Naive thymus-derived CD8-positive, alpha-beta T cell (primary cell): ENCODE results near the gene PPFIA4. TPM values are rescaled to one million over a fixed set of nuclear protein-coding genes. Genes with fewer than 3 reads are reported as not detected.

Source experiments
- ATAC-seq, 2 donors: fragments of 150-1000 bp; cut with Tn5 transposase in 1 of 2; sonication (Bioruptor Pico), chemical (Tn5 transposase) in 1 of 2; 1 replicate in 1 of 2; 2 replicates in 1 of 2; pipeline ENCODE4 v1.10.0; 2021; ENCODE audit warnings: mild to moderate bottlenecking in 2 of 2, moderate library complexity in 2 of 2
- POLR2A ChIA-PET: fragments of 350-600 bp; sonication (Branson Sonifier 250); formaldehyde crosslinking; loops from one replicate; lab custom pipeline; 2021; ENCODE audit warnings: antibody characterized with exemption; lab: Charles Lee
- DNase-seq, 10 donors: peaks; one replicate each; pipeline versions ENCODE4 v3.0.0 to v3.0.0-alpha.2; 2020 to 2022
- H3K27ac Mint-ChIP-seq, 10 donors: one replicate each; pipeline ENCODE4 v1.8.0; 2020 to 2022; ENCODE audit warnings: mild to moderate bottlenecking in 10 of 10, mixed read lengths in 10 of 10, moderate library complexity in 4 of 10, inconsistent platforms in 1 of 10
- H3K27me3 Mint-ChIP-seq, 5 donors: one replicate each; pipeline ENCODE4 v1.8.0; 2021 to 2022; ENCODE audit warnings: mixed read lengths in 5 of 5
- H3K36me3 Mint-ChIP-seq, 3 donors: one replicate each; pipeline ENCODE4 v1.8.0; 2020 to 2022; ENCODE audit warnings: mixed read lengths in 3 of 3, mild to moderate bottlenecking in 2 of 3, inconsistent platforms in 1 of 3
- H3K4me1 Mint-ChIP-seq, 4 donors: one replicate each; pipeline ENCODE4 v1.8.0; 2021 to 2022; ENCODE audit warnings: mixed read lengths in 4 of 4
- H3K4me3 Mint-ChIP-seq, 10 donors: one replicate each; pipeline ENCODE4 v1.8.0; 2020 to 2022; ENCODE audit warnings: mild to moderate bottlenecking in 10 of 10, mixed read lengths in 10 of 10, moderate library complexity in 6 of 10, inconsistent platforms in 1 of 10
- H3K9me3 Mint-ChIP-seq, 9 donors: one replicate each; pipeline ENCODE4 v1.8.0; 2020 to 2022; ENCODE audit warnings: mixed read lengths in 9 of 9, mild to moderate bottlenecking in 3 of 9, inconsistent platforms in 1 of 9, moderate library complexity in 1 of 9
- polyA plus RNA-seq, 3 donors: library from polyadenylated mRNA; unstranded; fragments of 300-500 nt; fragmentation: Illumina TruSeq; gene quantifications; one replicate each; pipeline ENCODE4 v1.2.3, GENCODE V29; 2021
- total RNA-seq, 8 experiments: library from RNA in 2 of 8; stranded (reverse) in 2 of 8; gene quantifications; one replicate each; pipeline ENCODE4 v1.2.3 and lab custom pipeline; 2021 to 2026

The PPFIA4 gene
- total and polyA plus RNA-seq, 5 experiments from 2014 or later = 0.18 to 1.6 (median 1.4) TPM; not detected in 2

DNA sequence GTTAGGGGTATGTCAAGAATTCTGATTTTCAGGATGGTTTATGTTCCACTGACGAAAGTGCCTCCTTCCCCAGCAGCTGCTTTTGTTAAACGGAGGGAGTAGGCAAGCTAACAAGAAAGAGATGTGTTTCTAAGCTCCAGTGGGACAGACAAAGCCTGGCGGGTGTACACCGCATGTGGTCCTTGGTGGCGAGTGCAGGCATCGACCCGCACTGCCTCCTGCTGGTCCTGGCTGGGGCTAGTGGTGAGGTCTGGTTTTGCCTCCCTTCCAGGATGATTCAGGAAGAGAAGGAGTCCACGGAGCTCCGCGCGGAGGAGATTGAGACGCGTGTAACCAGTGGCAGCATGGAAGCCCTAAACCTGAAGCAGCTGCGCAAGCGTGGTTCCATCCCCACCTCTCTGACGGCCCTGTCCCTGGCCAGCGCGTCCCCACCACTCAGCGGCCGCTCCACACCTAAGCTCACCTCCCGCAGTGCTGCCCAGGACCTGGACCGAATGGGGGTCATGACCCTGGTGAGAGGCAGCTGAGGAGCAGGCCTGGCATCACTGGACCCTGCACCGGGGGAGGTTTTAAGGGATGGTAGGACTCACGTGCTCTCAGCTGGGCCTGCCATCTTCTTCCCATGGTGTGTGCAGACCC lies 29.0 kb downstream of the PPFIA4 start:
- H3K27ac Mint-ChIP-seq = no peak overlapping the region
- DNase-seq (no peak), ATAC-seq (no peak)
- no peaks in the 10 kb centered on the region for H3K9me3 Mint-ChIP-seq
- H3K4me1 Mint-ChIP-seq = peaks cover 0 to 6% (median 0%) of the 10 kb centered on the region in 4 donors
- POLR2A ChIA-PET = no interaction called here
- H3K4me3 Mint-ChIP-seq = no peak overlapping the region
- H3K27me3 Mint-ChIP-seq = peaks cover 0 to 24% (median 14%) of the 10 kb centered on the region in 5 donors
- H3K36me3 Mint-ChIP-seq = no peaks in the 10 kb centered on the region

DNA sequence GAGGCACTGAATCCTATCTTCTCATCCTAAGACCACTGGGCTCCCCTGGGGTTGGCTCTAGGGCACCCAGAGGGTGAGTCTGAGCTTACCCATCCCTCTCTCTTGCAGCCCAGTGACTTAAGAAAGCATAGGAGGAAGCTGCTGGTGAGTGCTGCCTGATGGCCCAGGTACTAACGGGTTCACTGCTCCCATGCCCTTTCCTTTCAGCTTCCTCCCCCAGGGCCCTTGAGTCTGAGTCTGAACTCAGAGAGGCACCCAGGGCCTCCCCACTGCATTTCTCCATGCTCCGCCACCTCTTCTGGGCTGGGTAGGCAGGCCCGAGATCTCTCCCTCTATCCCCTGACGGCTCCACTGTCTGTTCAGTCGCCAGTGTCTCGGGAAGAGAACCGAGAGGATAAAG lies 29.7 kb downstream of the PPFIA4 start:
- DNase-seq = no peak
- H3K36me3 Mint-ChIP-seq = no peaks in the 10 kb centered on the region
- H3K4me3 Mint-ChIP-seq = no peak overlapping the region
- no peak for ATAC-seq
- H3K4me1 Mint-ChIP-seq = peaks cover 0 to 6% (median 0%) of the 10 kb centered on the region in 4 donors
- POLR2A ChIA-PET = no interaction called here
- no peak overlapping the region for H3K27ac Mint-ChIP-seq
- no peaks in the 10 kb centered on the region for H3K9me3 Mint-ChIP-seq
- H3K27me3 Mint-ChIP-seq = peaks cover 0 to 27% (median 11%) of the 10 kb centered on the region in 5 donors

DNA sequence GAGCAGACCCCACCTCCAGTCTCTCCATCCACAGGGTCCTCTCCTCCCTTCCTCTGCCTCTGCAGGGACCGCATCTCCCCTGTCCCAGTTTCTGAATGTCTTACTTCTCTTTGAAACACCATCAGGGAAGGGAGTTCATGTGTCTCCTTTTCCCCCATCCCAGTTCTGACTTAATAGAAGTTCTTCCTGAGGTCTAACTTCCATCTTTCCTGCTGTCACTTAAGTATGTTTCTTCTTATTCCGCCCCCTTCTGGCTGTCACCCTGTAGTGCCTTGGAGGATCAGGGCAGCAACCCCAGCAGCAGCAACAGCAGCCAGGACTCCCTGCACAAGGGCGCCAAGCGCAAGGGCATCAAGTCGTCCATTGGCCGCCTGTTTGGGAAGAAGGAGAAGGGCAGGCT lies 30.2 kb downstream of the PPFIA4 start:
- H3K4me1 Mint-ChIP-seq = peaks cover 0 to 6% (median 0%) of the 10 kb centered on the region in 4 donors
- no peak overlapping the region for H3K27ac Mint-ChIP-seq
- no peaks in the 10 kb centered on the region for H3K36me3 Mint-ChIP-seq
- no peaks in the 10 kb centered on the region for H3K9me3 Mint-ChIP-seq
- peaks cover 0 to 25% (median 7%) of the 10 kb centered on the region in 5 donors for H3K27me3 Mint-ChIP-seq
- POLR2A ChIA-PET = no interaction called here
- DNase-seq = no peak
- ATAC-seq = no peak
- H3K4me3 Mint-ChIP-seq = no peak overlapping the region

DNA sequence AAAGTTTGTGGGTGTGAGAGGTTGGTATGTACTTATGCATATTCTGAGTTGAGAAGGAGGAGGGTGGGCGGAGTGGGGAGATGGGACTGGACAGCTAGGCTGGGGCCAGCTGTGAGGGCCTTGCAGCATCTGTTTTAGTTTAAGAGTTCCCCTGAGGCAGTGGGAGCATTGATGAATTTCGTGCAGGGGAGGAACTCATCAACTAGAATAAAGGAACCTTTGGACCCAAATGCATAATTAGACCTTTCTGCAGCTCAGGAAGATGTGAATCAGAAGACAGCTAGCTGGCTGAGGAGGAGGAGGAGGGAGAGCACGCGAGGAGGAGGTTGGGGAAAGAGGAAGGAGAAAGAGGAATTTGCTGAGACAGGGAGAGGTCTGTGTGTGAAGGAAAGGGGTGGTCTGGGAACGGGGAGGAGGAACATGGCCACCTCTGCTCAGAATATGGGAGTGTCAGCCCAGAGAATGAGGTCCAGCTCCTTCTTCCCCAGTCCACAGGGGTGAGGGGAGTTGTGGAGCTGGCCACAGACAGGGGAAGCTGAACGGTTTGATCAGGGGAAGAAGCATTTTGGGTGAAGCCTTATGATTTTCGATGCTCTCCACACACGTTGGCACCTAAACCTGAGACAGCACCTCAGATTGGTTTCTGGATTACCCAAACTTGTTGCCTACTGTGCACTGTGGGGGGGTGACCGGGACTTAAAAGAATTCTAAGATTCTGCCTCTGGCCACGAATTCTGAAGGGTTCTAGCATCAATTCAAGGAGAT lies 31.8 kb downstream of the PPFIA4 start:
- no peaks in the 10 kb centered on the region for H3K9me3 Mint-ChIP-seq
- H3K4me1 Mint-ChIP-seq = peaks cover 0 to 6% (median 0%) of the 10 kb centered on the region in 4 donors
- no peak for DNase-seq
- peaks cover 0 to 13% (median 2%) of the 10 kb centered on the region in 5 donors for H3K27me3 Mint-ChIP-seq
- no peak overlapping the region for H3K27ac Mint-ChIP-seq
- POLR2A ChIA-PET = no interaction called here
- H3K4me3 Mint-ChIP-seq = no peak overlapping the region
- H3K36me3 Mint-ChIP-seq = no peaks in the 10 kb centered on the region
- ATAC-seq = no peak

DNA sequence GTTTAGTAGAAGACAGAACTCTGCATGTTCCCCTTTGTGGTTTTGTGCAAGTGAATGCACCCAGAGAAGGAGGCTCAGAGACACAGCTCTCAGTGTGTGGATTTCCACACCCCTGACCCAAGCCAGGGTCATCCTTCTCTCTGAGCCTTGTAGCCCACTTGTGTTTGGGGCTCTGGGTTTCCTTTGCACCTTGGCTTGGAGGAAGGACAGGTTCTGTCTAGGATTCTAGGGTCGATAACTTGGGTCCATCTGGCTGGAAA lies 32.3 kb downstream of the PPFIA4 start:
- Mint-ChIP-seq H3K27ac (no peak overlapping the region), H3K27me3 (peaks cover 0 to 13% (median 2%) of the 10 kb centered on the region in 5 donors), H3K36me3 (no peaks in the 10 kb centered on the region), H3K4me1 (peaks cover 0 to 8% (median 0%) of the 10 kb centered on the region in 4 donors), H3K4me3 (no peak overlapping the region), H3K9me3 (no peaks in the 10 kb centered on the region)
- ATAC-seq (no peak), DNase-seq (no peak)
- POLR2A ChIA-PET = no interaction called here

DNA sequence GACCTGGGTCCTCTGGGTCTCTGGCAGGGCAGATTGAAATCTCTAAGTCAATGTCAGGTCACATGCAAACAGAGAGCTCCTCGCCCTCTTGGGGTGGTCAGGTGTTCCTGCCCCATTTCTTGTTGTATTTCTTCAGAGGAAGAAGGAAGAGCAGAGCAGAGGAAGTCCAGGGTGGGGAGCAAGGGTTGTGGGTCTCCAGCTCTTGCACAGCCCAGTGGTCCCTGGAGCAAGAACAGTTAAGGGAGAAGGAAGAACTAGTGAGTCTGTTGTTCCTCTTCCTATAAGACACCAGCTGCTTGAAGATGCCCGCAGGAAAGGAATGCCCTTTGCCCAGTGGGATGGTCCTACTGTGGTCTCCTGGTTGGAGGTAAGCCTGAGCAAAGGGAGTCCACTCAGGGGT lies 33.2 kb downstream of the PPFIA4 start:
- H3K4me1 Mint-ChIP-seq = peaks cover 0 to 8% (median 0%) of the 10 kb centered on the region in 4 donors
- POLR2A ChIA-PET = no interaction called here

DNA sequence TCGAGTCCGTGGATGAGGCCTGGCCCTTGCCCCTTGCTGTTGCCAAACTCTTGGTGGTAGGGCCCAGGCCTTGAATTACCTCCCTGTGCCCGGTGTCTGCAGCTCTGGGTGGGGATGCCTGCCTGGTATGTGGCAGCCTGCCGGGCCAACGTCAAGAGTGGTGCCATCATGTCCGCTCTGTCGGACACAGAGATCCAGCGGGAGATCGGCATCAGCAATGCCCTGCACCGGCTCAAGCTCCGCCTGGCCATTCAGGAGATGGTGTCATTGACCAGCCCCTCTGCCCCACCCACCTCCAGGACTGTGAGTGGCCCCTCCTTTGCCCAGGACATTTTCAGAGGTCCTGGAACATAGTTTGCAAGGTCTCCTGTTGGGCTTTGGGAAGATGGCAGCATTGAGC lies 33.8 kb downstream of the PPFIA4 start:
- Mint-ChIP-seq H3K9me3 (no peaks in the 10 kb centered on the region), H3K4me1 (peaks cover 0 to 8% (median 0%) of the 10 kb centered on the region in 4 donors), H3K27me3 (peaks cover 0 to 13% (median 2%) of the 10 kb centered on the region in 5 donors), H3K4me3 (no peak overlapping the region), H3K36me3 (no peaks in the 10 kb centered on the region), H3K27ac (no peak overlapping the region)
- DNase-seq (no peak), ATAC-seq (no peak)
- POLR2A ChIA-PET = no interaction called here

More for the DNA sequence above, 33.2 kb downstream of the PPFIA4 start:
- no peak for ATAC-seq
- Mint-ChIP-seq H3K4me3 (no peak overlapping the region), H3K36me3 (no peaks in the 10 kb centered on the region), H3K27ac (no peak overlapping the region), H3K9me3 (no peaks in the 10 kb centered on the region), H3K27me3 (peaks cover 0 to 13% (median 2%) of the 10 kb centered on the region in 5 donors)
- DNase-seq = no peak

DNA sequence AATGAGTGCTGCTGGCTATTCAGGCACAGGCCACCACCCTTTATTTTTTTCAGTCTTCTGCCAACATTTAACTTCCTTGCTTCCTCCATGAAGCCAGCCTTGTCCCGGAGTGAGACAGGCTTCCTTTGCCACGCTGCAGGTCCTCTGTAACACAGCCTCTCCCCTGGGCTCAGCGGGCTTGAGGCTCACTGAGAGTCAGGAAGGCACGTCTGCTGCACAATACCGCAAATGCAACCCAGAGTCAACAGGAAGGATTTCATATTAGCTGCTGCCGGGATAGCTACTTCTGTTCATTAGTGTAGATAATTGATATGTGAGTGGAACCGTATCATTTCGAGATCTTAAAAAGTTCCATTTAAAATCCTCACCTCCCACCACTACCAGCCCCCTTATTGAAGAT lies 37.0 kb downstream of the PPFIA4 start:
- H3K27ac Mint-ChIP-seq = no peak overlapping the region
- POLR2A ChIA-PET = no interaction called here
- no peak overlapping the region for H3K4me3 Mint-ChIP-seq
- ATAC-seq (no peak), DNase-seq (no peak)
- H3K9me3 Mint-ChIP-seq = no peaks in the 10 kb centered on the region
- no peaks in the 10 kb centered on the region for H3K36me3 Mint-ChIP-seq
- H3K4me1 Mint-ChIP-seq = peaks cover 0 to 5% (median 2%) of the 10 kb centered on the region in 4 donors
- peaks cover 0 to 9% (median 2%) of the 10 kb centered on the region in 5 donors for H3K27me3 Mint-ChIP-seq

DNA sequence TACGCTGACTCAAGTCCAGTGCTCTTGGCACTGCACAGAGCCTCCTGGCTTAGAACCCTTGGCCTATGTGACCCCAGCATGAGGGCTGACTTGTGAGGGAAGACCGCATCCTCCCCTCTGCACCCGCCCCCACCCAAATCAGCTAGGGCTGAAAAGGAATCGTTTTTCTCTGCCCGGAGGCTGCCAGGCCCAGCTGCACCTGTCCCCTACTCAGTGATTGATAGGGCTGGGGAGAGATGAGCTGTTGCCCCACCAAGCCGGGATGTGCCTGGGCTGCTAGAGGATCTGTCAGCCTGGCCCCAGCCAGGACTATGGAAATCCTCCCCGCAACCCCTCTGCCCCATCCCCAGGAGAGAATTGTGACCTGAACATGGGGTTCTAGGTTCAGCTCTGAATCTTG lies 38.9 kb downstream of the PPFIA4 start:
- DNase-seq (no peak), ATAC-seq (no peak)
- POLR2A ChIA-PET = no interaction called here
- Mint-ChIP-seq H3K27me3 (peaks cover 0 to 9% (median 2%) of the 10 kb centered on the region in 5 donors), H3K4me1 (peaks cover 0 to 9% (median 2%) of the 10 kb centered on the region in 4 donors), H3K27ac (no peak overlapping the region), H3K36me3 (no peaks in the 10 kb centered on the region), H3K4me3 (no peak overlapping the region), H3K9me3 (no peaks in the 10 kb centered on the region)

DNA sequence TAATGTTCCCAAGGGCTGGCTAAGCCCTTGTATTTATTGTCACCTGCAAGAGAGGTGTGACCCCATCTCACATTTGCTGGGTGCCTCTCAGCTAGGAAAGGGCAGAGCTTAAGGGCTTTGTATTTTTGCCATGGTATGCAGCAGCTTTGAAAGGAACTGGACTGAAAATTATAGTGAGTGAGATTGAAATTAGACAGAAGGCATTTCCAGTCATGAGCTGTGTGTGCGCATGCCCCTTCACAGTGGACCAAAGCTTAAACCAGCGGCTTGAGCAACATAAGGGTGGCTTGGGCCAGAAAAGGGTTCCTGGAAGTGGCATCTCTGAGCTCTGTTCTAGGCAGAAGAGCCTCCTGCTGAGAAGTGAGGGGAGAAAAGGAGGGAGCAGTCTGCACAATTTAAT lies 39.7 kb downstream of the PPFIA4 start:
- H3K36me3 Mint-ChIP-seq = no peaks in the 10 kb centered on the region
- DNase-seq = no peak
- no peak overlapping the region for H3K27ac Mint-ChIP-seq
- H3K4me1 Mint-ChIP-seq = peaks cover 0 to 9% (median 2%) of the 10 kb centered on the region in 4 donors
- POLR2A ChIA-PET = no interaction called here
- H3K4me3 Mint-ChIP-seq = no peak overlapping the region
- peaks cover 0 to 9% (median 2%) of the 10 kb centered on the region in 5 donors for H3K27me3 Mint-ChIP-seq
- H3K9me3 Mint-ChIP-seq = no peaks in the 10 kb centered on the region
- no peak for ATAC-seq

DNA sequence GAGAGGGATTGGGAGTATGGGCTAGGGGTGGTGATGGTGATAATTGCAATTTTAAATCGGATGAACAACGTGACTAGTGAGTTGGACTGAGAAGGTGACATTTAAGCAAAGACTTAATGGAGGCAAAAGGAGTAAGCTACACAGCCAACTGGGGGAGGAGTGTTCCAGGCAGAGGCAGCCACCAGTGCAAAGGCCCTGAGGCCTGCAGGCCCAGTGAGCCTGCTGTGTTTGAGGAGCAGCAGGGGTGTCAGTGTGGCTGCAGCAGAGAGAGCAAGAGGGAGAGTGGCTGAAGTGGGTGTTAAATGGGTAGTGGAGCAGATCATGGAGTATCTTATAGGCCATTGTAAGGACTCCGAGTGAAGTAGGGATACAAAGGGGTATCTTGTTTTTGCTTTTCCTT lies 40.7 kb downstream of the PPFIA4 start:
- Mint-ChIP-seq H3K36me3 (no peaks in the 10 kb centered on the region), H3K27ac (peak overlapping the region in 1 of 10 donors; percentile 63), H3K4me3 (no peak overlapping the region), H3K9me3 (no peaks in the 10 kb centered on the region), H3K4me1 (peaks cover 0 to 9% (median 2%) of the 10 kb centered on the region in 4 donors), H3K27me3 (peaks cover 0 to 9% (median 0%) of the 10 kb centered on the region in 5 donors)
- DNase-seq (no peak), ATAC-seq (no peak)
- POLR2A ChIA-PET = no interaction called here

DNA sequence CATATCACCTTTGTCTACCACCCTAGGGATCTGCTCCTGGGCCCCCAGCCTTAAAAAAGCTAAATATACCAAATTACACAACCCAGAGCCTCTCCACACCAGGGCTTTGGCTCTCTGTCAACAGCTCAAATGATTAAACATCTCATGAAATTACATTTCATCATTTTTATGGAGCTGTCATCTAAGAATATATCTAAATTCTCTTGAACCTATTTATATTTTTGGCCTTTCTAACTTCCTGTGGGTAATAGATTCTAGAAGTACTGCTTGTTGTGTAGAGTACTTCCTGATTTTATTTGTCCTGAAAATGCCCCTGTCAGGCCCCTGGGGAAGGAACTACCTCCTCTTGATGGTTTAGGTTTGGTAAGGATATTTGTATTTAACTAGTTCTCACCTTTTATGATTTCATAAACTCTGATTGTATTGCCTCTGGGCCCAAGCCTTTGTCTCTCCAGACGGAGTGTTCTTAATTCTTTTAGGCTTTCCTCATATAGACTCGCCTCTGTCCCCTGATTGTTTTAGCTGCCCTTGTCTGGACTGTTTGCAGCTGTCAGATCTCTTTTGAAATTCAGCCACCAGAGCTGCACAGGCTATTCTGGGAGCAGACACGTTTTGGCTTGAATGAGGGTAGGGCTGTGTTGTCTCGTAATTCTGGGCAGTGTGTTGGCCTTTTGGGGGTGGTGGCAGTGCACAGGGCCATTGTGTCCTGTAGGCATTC lies 42.9 kb downstream of the PPFIA4 start:
- H3K4me3 Mint-ChIP-seq = no peak overlapping the region
- peaks cover 9 to 22% (median 13%) of the 10 kb centered on the region in 5 donors for H3K27me3 Mint-ChIP-seq

DNA sequence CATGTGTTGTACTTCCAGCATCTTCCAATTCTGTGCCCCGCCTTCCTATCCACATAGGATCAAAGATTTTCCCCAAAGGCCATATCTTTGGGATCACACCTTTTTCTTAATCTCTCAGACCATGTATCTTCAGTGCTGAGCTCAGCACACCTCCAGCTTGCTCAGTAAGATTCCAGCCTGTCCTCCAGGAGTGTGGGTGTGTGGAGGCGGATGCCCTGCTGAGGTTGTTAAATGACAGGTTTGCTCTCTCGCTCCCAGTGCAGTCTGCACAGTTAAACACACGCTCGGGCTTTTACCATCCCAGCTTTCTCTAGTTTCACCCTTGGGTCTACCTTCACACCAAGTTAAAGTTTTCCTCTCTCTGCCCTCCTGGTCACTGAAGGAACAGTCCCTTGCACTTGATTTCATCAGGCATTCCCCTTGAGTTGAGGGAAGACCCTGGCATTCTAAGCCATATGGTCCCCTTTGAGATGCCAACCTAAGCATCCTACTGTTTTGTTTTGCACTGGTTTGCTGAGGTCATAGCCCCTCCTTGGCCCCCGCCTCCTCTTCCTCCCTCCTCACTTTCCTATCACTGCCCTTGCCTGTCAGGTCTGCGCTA lies 45.8 kb downstream of the PPFIA4 start:
- H3K4me3 Mint-ChIP-seq = no peak overlapping the region
- DNase-seq (no peak), ATAC-seq (no peak)
- H3K27ac Mint-ChIP-seq = no peak overlapping the region
- H3K9me3 Mint-ChIP-seq = no peaks in the 10 kb centered on the region
- no peaks in the 10 kb centered on the region for H3K36me3 Mint-ChIP-seq
- H3K27me3 Mint-ChIP-seq = peaks cover 13 to 34% (median 33%) of the 10 kb centered on the region in 5 donors
- POLR2A ChIA-PET = no interaction called here
- H3K4me1 Mint-ChIP-seq = peaks cover 4 to 12% (median 7%) of the 10 kb centered on the region in 4 donors

More for the DNA sequence above, 42.9 kb downstream of the PPFIA4 start:
- no peak for DNase-seq
- H3K27ac Mint-ChIP-seq = no peak overlapping the region
- POLR2A ChIA-PET = no interaction called here
- H3K4me1 Mint-ChIP-seq = peaks cover 0 to 8% (median 2%) of the 10 kb centered on the region in 4 donors
- no peaks in the 10 kb centered on the region for H3K36me3 Mint-ChIP-seq
- ATAC-seq = no peak
- no peaks in the 10 kb centered on the region for H3K9me3 Mint-ChIP-seq
